HG03558 (cell line): Measurements from ENCODE around the gene RAB4A.
"Not testable (repeated sequence)": the region's sequence is repeated elsewhere in the genome, so short reads cannot be mapped to it uniquely, and the experiment has no call there.

Source experiments
- ATAC-seq: cut with Tn5 transposase; IDR thresholded peaks from one replicate; pipeline ENCODE4 v1.9.1; 2021; ENCODE audit warnings: moderate number of reproducible peaks; ENCODE audit not compliant: unreplicated experiment; ENCODE audit errors: extremely low read depth

The RAB4A gene

DNA sequence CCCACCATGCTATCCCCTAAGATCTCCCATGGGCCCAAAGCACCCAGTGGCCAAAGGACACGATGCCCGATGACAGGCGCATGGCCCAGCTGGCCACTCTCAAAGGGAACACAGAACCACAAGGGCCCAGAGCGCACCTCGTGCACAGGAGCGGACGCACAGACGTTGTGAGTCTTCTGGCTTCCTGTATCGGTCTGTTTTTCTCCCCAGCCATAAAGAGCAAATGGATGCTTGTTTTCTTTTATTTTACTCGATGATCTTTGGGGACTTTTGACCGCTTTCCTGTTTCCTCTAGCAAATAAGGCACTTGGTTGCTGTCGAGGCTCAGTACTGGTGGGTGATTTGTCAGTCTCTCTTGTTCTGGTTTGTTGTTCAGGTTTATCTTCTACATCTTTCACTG lies 55.7 kb downstream of the RAB4A start:
- ATAC-seq, result no peak

DNA sequence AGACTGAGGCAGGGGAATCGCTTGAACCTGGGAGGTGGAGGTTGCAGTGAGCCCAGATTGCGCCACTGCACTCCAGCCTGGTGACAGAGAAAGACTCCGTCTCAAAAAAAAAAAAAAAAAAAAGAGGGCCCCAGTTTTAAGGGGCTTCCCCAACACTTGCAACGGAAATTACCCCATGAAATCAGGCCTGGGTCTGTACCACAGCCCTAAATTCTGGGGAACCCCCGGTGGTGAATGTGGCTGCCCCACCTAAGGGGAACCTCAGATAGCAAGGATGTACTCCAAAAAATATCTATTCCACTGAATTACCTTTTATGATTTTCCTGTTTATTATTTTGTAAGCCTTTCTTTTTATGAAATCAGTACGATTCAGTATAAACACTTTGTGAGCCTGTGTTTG lies 56.9 kb downstream of the RAB4A start:
- not testable (repeated sequence) for ATAC-seq

DNA sequence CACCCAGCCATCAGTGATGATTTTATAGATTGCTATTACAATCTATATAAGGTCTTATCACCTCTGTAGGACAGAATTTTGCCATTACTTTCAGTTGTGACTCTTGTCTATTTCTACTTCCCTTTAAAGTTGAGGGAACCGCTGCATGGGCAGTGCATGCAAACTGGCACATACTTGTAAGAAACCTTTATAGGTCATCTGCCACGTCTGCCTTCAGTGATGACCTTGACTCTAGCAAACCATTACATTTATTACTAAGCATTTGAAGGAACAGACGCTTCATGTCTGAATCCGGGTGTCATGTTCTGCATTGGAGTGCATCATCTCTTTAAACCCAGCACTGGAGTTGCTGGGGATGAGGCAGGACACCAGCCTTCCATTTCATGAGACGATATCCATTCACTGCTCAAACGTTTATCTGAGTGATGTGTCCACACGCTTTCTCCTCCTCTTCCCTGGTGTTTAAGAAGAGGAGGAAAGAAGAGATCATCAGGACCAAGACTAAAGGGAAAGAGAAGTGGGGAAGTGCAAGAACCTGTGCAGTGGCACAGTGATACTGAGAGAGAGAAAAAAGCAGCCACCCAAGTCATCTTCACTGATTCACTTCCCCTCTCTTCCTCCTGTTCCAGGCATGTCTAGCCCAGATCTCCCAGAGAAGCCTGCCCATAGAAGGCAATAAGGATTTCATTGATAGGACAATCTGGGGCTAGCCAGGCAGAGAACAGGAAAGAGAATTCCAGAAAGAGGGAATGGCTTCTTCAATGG lies 57.9 kb downstream of the RAB4A start:
- no peak for ATAC-seq

DNA sequence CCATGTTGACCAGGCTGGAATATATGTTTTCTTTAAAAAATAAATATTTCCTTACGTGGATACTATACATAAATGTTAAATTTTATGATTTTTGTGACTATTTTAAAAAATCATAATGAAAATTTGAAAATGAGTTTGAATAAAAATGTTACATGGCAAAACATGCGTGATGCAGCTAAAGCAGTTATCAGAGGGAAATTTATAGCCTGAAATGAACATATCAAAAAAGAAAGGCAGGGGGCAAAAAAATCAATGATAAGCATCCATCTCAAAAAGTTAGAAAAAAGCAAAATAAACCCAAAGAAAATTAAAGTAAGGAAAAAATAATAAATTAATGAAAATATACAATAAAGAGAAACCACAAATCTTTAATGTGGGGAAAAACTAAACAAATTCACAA lies 63.4 kb downstream of the RAB4A start:
- no peak for ATAC-seq

DNA sequence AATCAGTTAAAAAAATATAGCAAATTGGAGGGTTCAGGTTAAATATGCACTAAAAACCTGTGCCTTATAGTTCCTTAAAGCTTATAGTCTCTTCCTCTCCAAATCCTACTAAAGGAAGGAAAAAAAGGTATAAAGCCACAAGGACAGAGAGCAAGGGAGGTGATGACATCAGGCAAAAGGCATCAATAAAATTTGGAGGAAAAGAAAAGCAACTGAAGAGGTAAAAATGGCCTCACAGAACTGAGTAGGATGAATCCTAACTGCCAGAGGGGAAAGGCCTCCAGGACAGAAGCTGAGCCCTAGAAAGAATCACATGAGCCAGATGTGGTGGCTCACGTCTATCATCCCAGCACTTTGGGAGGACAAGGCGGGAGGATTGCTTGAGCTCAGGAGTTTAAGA lies 63.8 kb downstream of the RAB4A start:
- no peak for ATAC-seq

DNA sequence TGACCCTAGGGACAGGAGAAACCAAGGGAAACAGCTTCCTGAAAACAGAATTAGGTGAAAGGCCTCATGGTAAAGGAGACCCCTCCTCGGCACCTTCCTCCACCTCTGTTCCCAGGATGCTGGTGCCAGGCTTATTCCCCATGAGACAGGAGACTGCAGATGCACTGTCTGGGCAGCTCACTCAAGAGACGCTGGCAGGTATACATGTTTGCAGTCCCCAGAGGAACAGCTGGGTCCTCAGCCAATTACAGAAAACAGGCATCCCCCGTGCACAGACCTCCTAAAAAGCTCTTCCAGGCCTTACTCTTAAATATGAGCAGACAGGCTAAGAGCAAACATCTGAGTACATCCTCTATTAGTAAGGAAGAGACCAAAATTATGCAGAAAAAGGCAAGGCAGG lies 65.4 kb downstream of the RAB4A start:
- no peak for ATAC-seq

DNA sequence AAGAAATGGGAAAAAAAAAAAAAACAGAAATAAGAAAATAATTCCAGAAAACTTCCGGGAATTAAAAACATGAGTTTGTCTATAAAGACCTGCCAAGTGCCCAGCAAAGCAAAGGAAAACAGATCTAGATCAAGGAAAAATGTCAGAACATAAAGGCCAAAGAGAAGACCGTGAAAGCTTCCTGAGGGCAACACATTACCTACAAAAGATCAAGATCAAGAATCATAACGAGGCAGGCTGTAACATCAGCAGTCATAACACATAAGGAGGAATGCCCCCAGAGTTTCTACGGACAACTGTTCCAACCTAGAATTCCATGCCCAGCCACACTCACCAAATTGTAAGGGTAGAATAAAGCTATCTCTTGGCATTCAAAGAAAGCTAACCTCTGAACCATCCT lies 68.2 kb downstream of the RAB4A start:
- ATAC-seq, result no peak

DNA sequence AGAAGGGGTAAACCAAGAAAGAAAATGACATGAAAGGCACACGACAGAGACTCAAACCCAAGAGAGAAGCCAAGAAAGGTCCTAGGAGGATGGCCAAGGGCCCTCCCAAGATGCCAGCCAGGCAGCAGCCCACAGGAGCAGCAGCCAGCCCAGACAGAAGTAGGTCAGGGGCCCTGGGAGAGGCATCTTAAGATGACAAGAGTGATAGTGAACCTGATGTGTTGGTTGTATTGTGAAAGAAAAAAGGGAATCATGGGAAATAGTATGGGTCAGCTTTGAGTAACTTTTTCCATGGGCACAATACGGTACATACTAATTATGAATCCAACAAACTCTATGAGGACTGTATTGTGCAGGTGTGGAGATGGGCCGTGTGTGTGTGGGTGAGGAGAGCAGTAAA lies 68.6 kb downstream of the RAB4A start:
- ATAC-seq, result no peak

DNA sequence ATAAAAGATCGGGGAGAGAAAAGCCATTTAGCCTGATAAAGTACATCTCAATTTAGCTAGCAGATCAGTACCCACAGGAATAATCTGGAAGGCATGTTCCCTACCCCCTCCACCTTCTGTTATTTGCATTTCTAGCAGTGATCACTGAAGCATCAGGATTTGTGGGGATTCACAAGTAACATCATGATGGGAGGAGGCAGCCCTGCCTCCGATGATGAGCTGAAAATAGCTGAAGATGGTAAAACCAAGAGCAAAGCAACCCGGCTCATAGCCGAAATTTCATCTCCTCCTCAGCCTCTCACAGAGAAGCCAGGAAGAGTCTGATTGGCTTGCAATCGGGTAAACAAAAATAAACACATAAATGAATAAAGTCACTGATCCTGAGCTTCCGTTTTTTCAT lies 69.6 kb downstream of the RAB4A start:
- ATAC-seq, result no peak

DNA sequence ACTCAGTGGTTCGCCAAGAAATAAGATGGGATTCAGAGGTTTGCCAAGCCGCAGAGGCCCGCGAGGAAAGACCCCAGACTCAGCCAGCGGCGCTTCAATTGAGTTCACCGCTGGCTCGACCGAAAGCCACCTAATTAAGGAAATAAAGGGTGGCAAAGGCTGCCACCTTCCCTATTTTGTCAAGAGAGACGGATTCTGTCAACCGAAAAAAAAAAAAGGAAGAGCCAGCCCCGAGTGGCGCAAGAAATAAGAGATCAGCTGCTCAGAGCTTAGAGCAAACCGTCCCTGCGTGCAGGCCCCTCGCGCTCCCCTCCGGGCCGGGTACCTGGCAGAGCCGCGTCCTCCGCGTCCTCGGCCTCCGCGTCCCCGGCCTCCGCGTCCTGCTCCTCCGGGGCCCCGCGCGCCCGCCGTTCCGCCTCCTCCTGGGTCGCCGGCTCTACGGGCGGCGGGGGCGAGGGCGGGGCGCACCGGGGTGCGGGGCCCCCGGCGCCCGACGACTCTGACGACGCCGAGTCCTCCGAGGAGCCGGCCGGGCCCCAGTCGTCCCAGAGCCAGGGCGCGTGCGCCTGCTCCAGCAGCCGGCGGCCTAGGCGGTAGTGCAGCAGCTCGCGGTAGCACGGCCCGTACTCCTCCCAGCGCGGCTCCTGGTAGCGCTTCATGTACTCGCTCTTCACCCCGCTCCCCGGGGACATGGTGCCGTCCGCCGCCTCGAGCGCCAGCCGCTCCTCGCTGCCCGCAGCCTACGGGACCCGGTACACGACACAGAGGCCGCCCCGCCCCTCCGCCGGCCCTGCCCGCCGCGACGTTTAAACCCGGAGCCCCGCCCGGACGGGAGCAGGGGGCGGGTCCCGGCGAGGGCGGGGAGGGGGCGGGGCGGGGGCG lies 71.1 kb downstream of the RAB4A start:
- peak; percentile 39 for ATAC-seq

DNA sequence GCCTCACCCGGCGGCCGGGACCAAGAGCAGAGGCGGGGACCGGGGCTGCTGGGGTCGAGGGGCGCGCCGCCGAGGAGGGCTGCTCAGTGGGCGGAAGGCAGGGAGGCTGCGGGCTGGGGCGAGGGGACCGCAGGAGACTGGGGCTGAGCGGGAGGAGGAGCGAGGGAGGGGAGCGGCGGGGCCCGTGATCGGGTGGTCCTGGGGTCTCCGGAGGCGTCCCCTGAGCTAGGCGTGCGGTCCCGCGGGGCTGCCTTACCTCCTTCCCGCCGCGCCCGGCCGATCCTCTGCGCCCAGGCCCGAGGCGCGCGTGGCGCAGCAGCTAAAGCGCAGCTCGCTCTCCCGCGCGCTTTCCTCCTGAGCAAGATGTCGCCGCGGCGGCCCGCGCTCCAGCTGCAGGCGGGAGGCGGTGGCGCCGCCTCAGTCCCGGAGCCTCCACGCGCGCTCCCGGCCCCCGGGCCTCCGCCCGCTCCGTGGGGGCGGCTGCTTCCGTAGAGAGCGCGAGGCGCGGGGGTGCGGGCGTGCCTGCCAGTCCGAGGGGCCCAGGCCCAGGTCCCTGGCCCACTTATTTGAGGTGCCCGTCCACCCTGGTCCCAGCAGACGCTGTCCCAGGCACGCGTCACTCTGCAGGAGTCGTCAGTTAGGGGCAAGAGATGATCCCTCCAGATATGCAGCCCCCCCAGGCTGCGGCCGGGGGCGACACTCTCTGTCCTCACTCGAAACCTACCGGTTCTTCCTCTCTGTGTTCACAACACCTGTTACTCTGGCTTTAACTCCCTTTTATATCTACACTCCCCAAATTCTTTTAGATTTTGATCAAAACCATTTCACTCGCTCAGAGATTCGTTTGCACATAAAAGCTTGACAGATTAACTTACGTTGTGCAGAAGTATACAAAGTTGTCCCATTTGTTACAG lies 72.0 kb downstream of the RAB4A start, which contains the start of gene CCSAP:
Gene CCSAP (minus strand): TSS at position 392 of the 914 bp plus-strand sequence. CDS start 582 bp downstream, outside the sequence.
- ATAC-seq, result peak; percentile 21

DNA sequence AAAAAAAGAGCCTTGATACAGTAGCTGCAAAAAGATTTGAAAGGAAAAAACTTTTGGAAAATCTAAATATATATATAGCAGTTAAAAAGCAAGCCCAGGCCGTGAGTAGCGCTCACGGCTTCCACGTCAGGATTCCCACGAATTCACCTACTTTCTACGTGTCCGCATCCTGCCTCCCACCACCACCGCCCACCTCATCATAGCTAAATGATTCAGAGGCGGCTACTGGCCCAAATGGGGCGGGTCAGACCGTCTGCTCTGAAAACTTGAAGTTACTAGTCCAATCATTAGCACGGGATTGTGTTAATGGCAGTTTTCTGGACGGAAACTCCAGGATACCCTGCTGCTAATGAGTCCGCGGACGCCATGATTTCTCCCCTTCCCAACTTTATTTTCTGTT lies 73.2 kb downstream of the RAB4A start:
- no peak for ATAC-seq

DNA sequence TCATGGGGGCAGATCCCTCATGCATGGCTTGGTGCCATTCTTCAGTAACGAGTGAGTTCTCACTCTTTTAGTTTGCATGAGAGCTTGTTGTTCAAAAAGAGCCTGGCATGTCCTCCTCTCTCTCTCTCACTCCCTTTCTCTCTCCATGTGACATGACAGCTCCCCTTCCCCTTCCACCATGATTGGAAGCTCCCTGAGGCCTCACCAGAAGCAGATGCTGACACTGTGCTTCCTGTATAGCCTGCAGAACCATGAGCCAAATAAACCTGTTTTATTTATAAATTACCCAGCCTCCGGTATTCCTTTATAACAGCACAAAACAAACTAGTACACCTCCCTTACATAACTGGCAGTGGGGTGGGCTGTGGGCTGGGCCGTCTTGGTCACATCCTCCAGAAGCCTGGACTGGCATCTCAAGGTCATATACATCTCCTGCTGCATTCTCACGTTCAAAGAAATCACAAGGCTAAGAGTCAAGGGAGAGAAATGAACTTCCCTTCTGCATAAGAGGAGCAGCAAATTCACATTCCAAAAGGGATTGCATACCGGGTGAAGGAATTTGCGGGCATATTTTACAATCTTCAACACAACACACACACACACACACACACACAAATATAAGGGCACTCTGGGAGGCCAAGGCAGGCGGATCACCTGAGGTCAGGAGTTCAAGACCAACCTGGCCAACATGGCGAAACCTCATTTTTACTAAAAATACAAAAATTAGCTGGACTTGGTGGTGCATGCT lies 74.2 kb downstream of the RAB4A start:
- ATAC-seq, result no peak

DNA sequence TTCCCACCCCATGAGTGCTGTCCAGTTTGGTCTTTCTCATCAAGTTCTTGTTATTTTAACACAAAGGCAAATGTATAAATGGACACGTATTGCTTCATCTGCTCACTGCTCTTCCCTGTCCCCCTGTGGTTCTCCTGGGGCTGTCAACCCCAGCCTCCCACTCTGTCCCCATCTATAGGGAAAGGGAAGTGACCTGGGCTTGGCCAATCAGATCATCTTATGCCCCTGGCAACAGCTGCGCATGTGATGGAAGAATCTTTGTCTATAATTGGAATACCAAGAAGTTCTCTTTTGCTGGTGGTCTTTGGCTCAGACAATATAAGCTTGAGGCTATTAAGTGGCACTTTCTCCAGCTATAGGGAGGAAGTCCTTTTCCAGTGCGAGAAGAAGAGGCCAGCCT lies 76.6 kb downstream of the RAB4A start:
- no peak for ATAC-seq

DNA sequence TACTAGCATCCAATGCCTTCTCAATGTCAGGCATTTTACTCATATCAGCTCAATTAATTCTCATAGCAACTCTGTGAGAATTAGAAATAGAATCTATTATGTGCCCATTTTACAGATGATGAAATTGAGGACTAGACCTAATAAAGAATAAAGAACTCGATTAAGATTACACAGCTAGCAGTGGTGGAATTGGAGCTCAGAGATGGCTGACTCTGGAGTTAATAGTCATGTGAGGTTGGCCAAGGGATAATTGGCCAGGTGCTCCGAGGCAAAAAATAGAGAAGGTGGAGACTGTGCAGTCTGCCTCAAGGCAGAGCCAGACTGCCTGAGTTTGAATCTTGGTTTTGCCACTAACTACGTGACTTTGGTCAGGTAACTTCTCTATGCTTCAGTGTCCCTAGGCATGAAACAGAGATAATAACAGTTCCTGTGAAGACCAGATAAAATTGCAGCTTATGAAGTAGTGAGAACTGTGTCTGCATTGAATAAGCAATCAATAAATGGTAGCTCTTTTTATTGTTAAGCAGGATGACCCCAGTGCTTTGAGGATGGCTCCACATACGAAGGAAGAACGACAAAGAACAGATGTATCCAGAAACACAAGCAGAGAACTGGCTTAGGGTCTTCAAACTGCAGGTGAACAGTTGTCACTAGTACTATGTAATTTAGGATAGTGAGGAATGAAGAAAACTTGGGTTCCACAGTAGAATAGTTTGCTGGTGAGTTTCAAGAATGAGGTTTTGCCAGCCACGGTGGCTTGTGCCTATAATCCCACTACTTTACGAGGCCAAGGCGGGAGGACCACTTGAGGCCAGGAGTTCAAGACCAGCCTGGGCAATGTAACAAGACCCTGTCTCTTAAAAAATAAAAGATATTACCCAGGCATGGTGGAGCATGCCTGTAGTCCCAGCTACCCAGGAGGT lies 78.8 kb downstream of the RAB4A start:
- no peak for ATAC-seq

DNA sequence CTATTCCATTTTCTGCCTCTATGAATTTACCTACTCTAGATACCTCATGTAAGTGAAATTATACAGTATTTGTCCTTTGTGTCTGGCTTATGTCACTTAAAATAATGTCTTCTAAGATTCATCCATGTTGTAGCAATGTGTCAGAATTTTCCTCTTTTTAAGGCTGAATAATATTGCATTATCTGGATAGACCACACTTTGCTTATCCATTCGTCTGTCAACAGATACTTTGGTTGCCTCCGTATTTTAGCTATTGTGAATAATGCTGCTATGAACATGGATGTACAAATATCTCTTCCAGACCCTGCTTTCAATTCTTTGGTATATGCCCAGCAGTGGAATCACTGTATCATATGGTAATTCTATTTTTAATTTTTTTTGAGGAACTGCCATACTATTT lies 82.1 kb downstream of the RAB4A start:
- no peak for ATAC-seq

DNA sequence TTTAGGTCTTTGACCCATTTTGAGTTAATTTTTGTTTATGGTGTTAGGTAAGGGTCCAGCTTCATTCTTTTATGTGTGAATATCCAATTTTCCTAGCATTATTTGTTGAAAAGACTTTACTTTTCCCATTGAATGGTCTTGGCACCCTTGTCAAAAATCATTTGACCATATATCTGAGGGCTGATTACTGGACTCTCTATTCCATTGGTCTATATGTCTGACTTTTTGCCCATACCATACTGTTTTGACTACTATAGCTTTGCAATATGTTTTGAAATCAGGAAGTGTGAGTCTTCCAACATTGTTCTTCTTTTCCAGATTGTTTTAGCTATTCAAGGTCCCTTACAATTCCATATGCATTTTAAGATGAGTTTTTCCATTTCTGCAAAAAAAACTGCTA lies 83.3 kb downstream of the RAB4A start:
- ATAC-seq, result no peak
